HepG2 (cell line): ENCODE measurements around the gene AAGAB. TPM values are rescaled to one million over a fixed set of nuclear protein-coding genes. Genes with fewer than 3 reads are reported as not detected.
"Not testable (repeated sequence)": the region's sequence is repeated elsewhere in the genome, so short reads cannot be mapped to it uniquely, and the experiment has no call there.

Experiments used
- ATAC-seq: fragments of 200-7000 bp; cut with Tn5 transposase; 3 replicates; pipeline ENCODE4 v1.9.1; 2020; ENCODE audit warnings: mild to moderate bottlenecking, moderate library complexity
- BruUV-seq: library from RNA; stranded (reverse); fragments of 400-500 nt; replicated peaks from 2 replicates; lab custom pipeline; 2021; lab: Mats Ljungman, UMichigan
- CTCF ChIA-PET: fragments of 300-600 bp; formaldehyde crosslinking; extraction: SDS; loops from one replicate; lab custom pipeline; 2021; ENCODE audit warnings: low total read pairs, inconsistent platforms, low intra/inter-chr PET ratio; lab: Yijun Ruan, JAX
- POLR2A ChIA-PET: fragments of 350-600 bp; sonication (Branson Sonifier 250); formaldehyde crosslinking; loops from one replicate; lab custom pipeline; 2020; ENCODE audit warnings: antibody characterized with exemption, inconsistent platforms; lab: Yijun Ruan, JAX
- DNase-seq: peaks from one replicate; pipeline ENCODE4 v3.0.0-alpha.2; 2015; ENCODE audit warnings: low spot score
- FAIRE-seq: peaks from 3 replicates; lab custom pipeline; 2011; peaks lifted over from hg19 to GRCh38; lab: Jason Lieb, UNC
- H2AFZ ChIP-seq: one replicate; pipeline ENCODE4 v1.6.1; 2011; ENCODE audit warnings: low read length, inconsistent platforms
- H3K27ac ChIP-seq: fragments of 300-600 bp; 3 replicates; pipeline ENCODE4 v1.8.0; 2011; ENCODE audit warnings: mixed run types, mild to moderate bottlenecking, mixed read lengths, low read length, inconsistent platforms; ENCODE audit not compliant: insufficient read depth; ENCODE audit errors: extremely low read length
- H3K27me3 ChIP-seq, 2 experiments: fragments of 200-600 bp in 1 of 2; 2 replicates in 1 of 2; 3 replicates in 1 of 2; pipeline versions ENCODE4 v1.6.0 to v1.8.0; 2011; ENCODE audit warnings: low read length in 2 of 2, mild to moderate bottlenecking in 2 of 2, moderate library complexity in 2 of 2, inconsistent platforms in 1 of 2; ENCODE audit not compliant: insufficient read depth in 2 of 2, control insufficient read depth in 1 of 2
- H3K36me3 ChIP-seq, 2 experiments: fragments of 200-600 bp in 1 of 2; replicated peaks in 1 of 2; 2 replicates in 1 of 2; 3 replicates in 1 of 2; pipeline versions ENCODE4 v1.5.1 to v1.8.0; 2011; ENCODE audit warnings: low read length in 2 of 2, inconsistent platforms in 1 of 2; ENCODE audit not compliant: insufficient read depth in 2 of 2, control insufficient read depth in 1 of 2
- H3K4me1 ChIP-seq: 2 replicates; pipeline ENCODE4 v1.5.1; 2012; ENCODE audit warnings: low read length, inconsistent platforms; ENCODE audit not compliant: insufficient read depth
- H3K4me2 ChIP-seq: 2 replicates; pipeline ENCODE4 v1.6.0; 2011; ENCODE audit warnings: low read depth, low read length, inconsistent platforms
- H3K4me3 ChIP-seq, 3 experiments: fragments of 200-600 bp in 1 of 3; sonication (generic), shearing (Covaris generic) in 1 of 3; replicated peaks in 1 of 3; 2 replicates each; pipeline ENCODE4 v1.5.1; 2011 to 2016; ENCODE audit warnings: low read length in 3 of 3, inconsistent platforms in 2 of 3, low read depth in 2 of 3, mild to moderate bottlenecking in 2 of 3, control low read depth in 1 of 3, mixed read lengths in 1 of 3; ENCODE audit not compliant: insufficient read depth in 1 of 3
- H3K79me2 ChIP-seq: one replicate; pipeline ENCODE4 v1.6.1; 2011; ENCODE audit warnings: low read length, inconsistent platforms; ENCODE audit not compliant: insufficient read depth
- H3K9ac ChIP-seq: 2 replicates; pipeline ENCODE4 v1.6.0; 2011; ENCODE audit warnings: mild to moderate bottlenecking, low read depth, low read length, inconsistent platforms; ENCODE audit not compliant: insufficient read depth
- H3K9me3 ChIP-seq: 2 replicates; pipeline ENCODE4 v1.5.1; 2012; ENCODE audit warnings: mild to moderate bottlenecking, low read length
- H4K20me1 ChIP-seq: 2 replicates; pipeline ENCODE4 v1.6.0; 2011; ENCODE audit warnings: inconsistent platforms, mild to moderate bottlenecking, low read length, moderate library complexity; ENCODE audit not compliant: insufficient read depth
- KAT7 ChIP-seq: IDR thresholded peaks from 2 replicates; pipeline ENCODE4 v1.6.1; 2018; ENCODE audit warnings: borderline replicate concordance, missing compliant biosample characterization
- KDM5B ChIP-seq: sonication (generic); formaldehyde crosslinking; IDR thresholded peaks from 2 replicates; pipeline ENCODE4 v1.4.0; 2020; ENCODE audit warnings: missing genetic modification reagents, mild to moderate bottlenecking, borderline replicate concordance
- RARA ChIP-seq: IDR thresholded peaks from 2 replicates; pipeline ENCODE4 v1.6.1; 2016; ENCODE audit warnings: missing genetic modification reagents, missing compliant biosample characterization
- SYNCRIP ChIP-seq: fragments of 200-400 bp; formaldehyde crosslinking; IDR thresholded peaks from 2 replicates; pipeline ENCODE4 v1.6.1; 2018; ENCODE audit warnings: mild to moderate bottlenecking, low read depth, low read length; ENCODE audit not compliant: insufficient read depth
- ZFY ChIP-seq: sonication (generic); formaldehyde crosslinking; IDR thresholded peaks from 2 replicates; pipeline ENCODE4 v1.4.0; 2020; ENCODE audit warnings: missing genetic modification reagents
- ZNF180 ChIP-seq: sonication (generic); formaldehyde crosslinking; IDR thresholded peaks from 2 replicates; pipeline ENCODE4 v1.4.0; 2020; ENCODE audit warnings: low read depth, missing genetic modification reagents, borderline replicate concordance
- WGBS: methylation state at CpG from one replicate; pipeline ENCODE4 v1.1.6; 2017; ENCODE audit warnings: low lambda C conversion rate; 5-methylcytosine and 5-hydroxymethylcytosine counted together
- in situ Hi-C: cut with HindIII; loops from 2 replicates; pipeline ENCODE4 v1.10.0; 2017; ENCODE audit warnings: low pct_unique_long_range_greater_than_20kb; ENCODE audit not compliant: extremely low pct_ligation_motif_present
- intact Hi-C: fragments of 100-400 bp; cut with micrococcal nuclease; formaldehyde crosslinking; loops from one replicate; pipeline ENCODE4 v1.10.0; 2022; ENCODE audit not compliant: unreplicated experiment
- polyA plus RNA-seq, 8 experiments: library from polyadenylated mRNA; depleted of rRNA in 3 of 8; stranded (reverse) in 7 of 8; unstranded in 1 of 8; fragments of >200 nt; fragmentation: Illumina TruSeq in 4 of 8; extraction: Trizol in 4 of 8; gene quantifications; 2 replicates each; pipeline versions ENCODE4 v1.2.1 to v1.2.3, GENCODE V29; 2011 to 2016; ENCODE audit warnings: low read depth in 4 of 8, missing spikeins in 1 of 8, mixed read lengths in 1 of 8; ENCODE audit not compliant: insufficient read depth in 1 of 8
- total RNA-seq, 5 experiments: library from RNA; depleted of rRNA; stranded (reverse); fragments of >200 nt; fragmentation: Illumina TruSeq; extraction: Trizol; gene quantifications; 2 replicates each; pipeline ENCODE4 v1.2.3, GENCODE V29; 2016; ENCODE audit warnings: low read depth in 1 of 5
- TF ChIP-seq, protein P1 (sequence below): sonication (generic); formaldehyde crosslinking; IDR thresholded peaks from 2 replicates; pipeline ENCODE4 v1.4.0; 2020; ENCODE audit warnings: missing genetic modification reagents

The AAGAB gene
- total and polyA plus RNA-seq, 2 of the 13 experiments (the other 11 are each of a cell fraction or from before 2014, with no cell fraction given), result 8.0 to 34.9 TPM

- TF ChIP-seq, protein P1, sequence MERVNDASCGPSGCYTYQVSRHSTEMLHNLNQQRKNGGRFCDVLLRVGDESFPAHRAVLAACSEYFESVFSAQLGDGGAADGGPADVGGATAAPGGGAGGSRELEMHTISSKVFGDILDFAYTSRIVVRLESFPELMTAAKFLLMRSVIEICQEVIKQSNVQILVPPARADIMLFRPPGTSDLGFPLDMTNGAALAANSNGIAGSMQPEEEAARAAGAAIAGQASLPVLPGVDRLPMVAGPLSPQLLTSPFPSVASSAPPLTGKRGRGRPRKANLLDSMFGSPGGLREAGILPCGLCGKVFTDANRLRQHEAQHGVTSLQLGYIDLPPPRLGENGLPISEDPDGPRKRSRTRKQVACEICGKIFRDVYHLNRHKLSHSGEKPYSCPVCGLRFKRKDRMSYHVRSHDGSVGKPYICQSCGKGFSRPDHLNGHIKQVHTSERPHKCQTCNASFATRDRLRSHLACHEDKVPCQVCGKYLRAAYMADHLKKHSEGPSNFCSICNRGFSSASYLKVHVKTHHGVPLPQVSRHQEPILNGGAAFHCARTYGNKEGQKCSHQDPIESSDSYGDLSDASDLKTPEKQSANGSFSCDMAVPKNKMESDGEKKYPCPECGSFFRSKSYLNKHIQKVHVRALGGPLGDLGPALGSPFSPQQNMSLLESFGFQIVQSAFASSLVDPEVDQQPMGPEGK (CRISPR knock-in tag), result no peak
- TF ChIP-seq SYNCRIP, result no peak
- TF ChIP-seq KAT7 (CRISPR knock-in tag), result no peak
- TF ChIP-seq ZNF180, result no peak
- no peak for TF ChIP-seq ZFY (CRISPR knock-in tag)
- no peak for TF ChIP-seq RARA
- TF ChIP-seq KDM5B (CRISPR knock-in tag), result no peak
Measured at GRCh38 chr15:67154249-67154648, 100.2 kb downstream of the AAGAB start (continued).

GRCh38 chr15:67153044-67153443 lies 101.4 kb downstream of the AAGAB start:
- H2AFZ ChIP-seq, H3K27ac ChIP-seq, BruUV-seq, in situ Hi-C loops, ATAC-seq, H3K27me3 ChIP-seq, H3K4me2 ChIP-seq, FAIRE-seq, H3K9ac ChIP-seq, H3K4me3 ChIP-seq, intact Hi-C loops, CTCF ChIA-PET, H3K9me3 ChIP-seq, DNase-seq, POLR2A ChIA-PET: not testable (repeated sequence)
- 92% methylated on average over 6 of the region's 6 CpGs for WGBS
- H4K20me1 ChIP-seq, result peaks cover 30% of the 10 kb centered on the region
- H3K79me2 ChIP-seq, result peaks cover 56% of the 10 kb centered on the region
- H3K4me1 ChIP-seq, result peaks cover 39% of the 10 kb centered on the region
- H3K36me3 ChIP-seq, result peaks cover 12 to 15% of the 10 kb centered on the region in 2 experiments; a peak in 3 of 5 replicates
